GM23338 (cell line): ENCODE measurements around the gene SPAG16. TPM values are rescaled to one million over a fixed set of nuclear protein-coding genes. Genes with fewer than 3 reads are reported as not detected.
A peak's percentile ranks its signal among the peaks of the same experiment; 100 is the strongest.

ENCODE experiments used
- ATAC-seq: fragments of 200-7000 bp; cut with Tn5 transposase; 3 replicates; pipeline ENCODE4 v1.9.1; 2020
- DNase-seq: peaks from one replicate; pipeline ENCODE4 v3.0.0-alpha.2; 2015; ENCODE audit warnings: low spot score
- H2AFZ ChIP-seq: fragments of 200-600 bp; sonication (generic); 2 replicates; pipeline ENCODE4 v1.8.0; 2016; ENCODE audit warnings: antibody characterized with exemption, mild to moderate bottlenecking, moderate library complexity
- H3F3A ChIP-seq: fragments of 200-600 bp; sonication (generic); replicated peaks from 2 replicates; pipeline ENCODE4 v1.8.0; 2017; ENCODE audit warnings: antibody characterized with exemption, mixed run types, low read depth
- H3K27ac ChIP-seq: fragments of 200-600 bp; sonication (generic); 2 replicates; pipeline ENCODE4 v1.6.1; 2016; ENCODE audit warnings: low read depth
- H3K27me3 ChIP-seq: fragments of 200-600 bp; sonication (generic); 2 replicates; pipeline ENCODE4 v1.8.0; 2016; ENCODE audit warnings: mild to moderate bottlenecking, mixed run types, moderate library complexity; ENCODE audit not compliant: insufficient read depth
- H3K36me3 ChIP-seq: fragments of 200-600 bp; sonication (generic); 2 replicates; pipeline ENCODE4 v1.8.0; 2016; ENCODE audit warnings: mild to moderate bottlenecking; ENCODE audit not compliant: insufficient read depth
- H3K4me1 ChIP-seq: fragments of 200-600 bp; sonication (generic); 2 replicates; pipeline ENCODE4 v1.8.0; 2016; ENCODE audit warnings: mild to moderate bottlenecking, moderate library complexity; ENCODE audit not compliant: insufficient read depth
- H3K4me2 ChIP-seq: fragments of 200-600 bp; sonication (generic); 2 replicates; pipeline ENCODE4 v1.7.1; 2017; ENCODE audit warnings: mixed run types
- H3K4me3 ChIP-seq: fragments of 200-600 bp; sonication (generic); 2 replicates; pipeline ENCODE4 v1.6.1; 2016; ENCODE audit warnings: mixed run types
- H3K79me2 ChIP-seq: fragments of 200-600 bp; sonication (generic); replicated peaks from 2 replicates; pipeline ENCODE4 v1.8.0; 2017; ENCODE audit warnings: mild to moderate bottlenecking; ENCODE audit not compliant: insufficient read depth
- H3K9me2 ChIP-seq: fragments of 200-600 bp; sonication (generic); 2 replicates; pipeline ENCODE4 v1.8.0; 2017; ENCODE audit not compliant: insufficient read depth
- H4K20me1 ChIP-seq: fragments of 200-600 bp; sonication (generic); replicated peaks from 2 replicates; pipeline ENCODE4 v1.8.0; 2017; ENCODE audit warnings: mild to moderate bottlenecking; ENCODE audit not compliant: insufficient read depth
- H3K27ac Mint-ChIP-seq: 2 replicates; pipeline ENCODE4 v1.8.0; 2020; ENCODE audit warnings: inconsistent platforms, mild to moderate bottlenecking, moderate library complexity, mixed read lengths
- H3K27me3 Mint-ChIP-seq: 3 replicates; pipeline ENCODE4 v1.8.0; 2022; ENCODE audit warnings: low read depth, mild to moderate bottlenecking, moderate library complexity, mixed read lengths, inconsistent platforms; ENCODE audit not compliant: insufficient read depth, poor library complexity
- H3K36me3 Mint-ChIP-seq: 3 replicates; pipeline ENCODE4 v1.8.0; 2021; ENCODE audit warnings: low read depth, mild to moderate bottlenecking, inconsistent platforms, moderate library complexity, mixed read lengths
- H3K4me1 Mint-ChIP-seq: 3 replicates; pipeline ENCODE4 v1.8.0; 2020; ENCODE audit warnings: mild to moderate bottlenecking, inconsistent platforms, mixed read lengths
- H3K4me3 Mint-ChIP-seq: 3 replicates; pipeline ENCODE4 v1.8.0; 2021; ENCODE audit warnings: moderate library complexity, mild to moderate bottlenecking, inconsistent platforms, mixed read lengths
- H3K9me3 Mint-ChIP-seq: 3 replicates; pipeline ENCODE4 v1.8.0; 2020; ENCODE audit warnings: moderate library complexity, mild to moderate bottlenecking, inconsistent platforms, mixed read lengths
- CREB1 ChIP-seq: fragments of 250-450 bp; sonication (Bioruptor Pico); IDR thresholded peaks from 2 replicates; pipeline ENCODE4 v1.5.0; 2020; ENCODE audit warnings: low read depth, mild to moderate bottlenecking, moderate library complexity
- EZH2 ChIP-seq: fragments of 200-600 bp; sonication (generic); IDR thresholded peaks from one replicate; pipeline ENCODE4 v1.8.0; 2017; ENCODE audit warnings: antibody characterized with exemption, mild to moderate bottlenecking, low read depth; ENCODE audit not compliant: unreplicated experiment
- EZH2phosphoT487 ChIP-seq: fragments of 200-600 bp; sonication (generic); IDR thresholded peaks from one replicate; pipeline ENCODE4 v1.8.1; 2018; ENCODE audit warnings: antibody characterized with exemption; ENCODE audit not compliant: unreplicated experiment
- JUNB ChIP-seq: IDR thresholded peaks from one replicate; pipeline ENCODE4 v1.6.1; 2016; ENCODE audit warnings: antibody characterized with exemption; ENCODE audit not compliant: unreplicated experiment
- NANOG ChIP-seq: IDR thresholded peaks from 2 replicates; pipeline ENCODE4 v1.6.1; 2016; ENCODE audit warnings: antibody characterized with exemption, borderline replicate concordance
- POLR2AphosphoS5 ChIP-seq: IDR thresholded peaks from 2 replicates; pipeline ENCODE4 v1.6.1; 2016; ENCODE audit warnings: antibody characterized with exemption, low read depth
- ZNF114 ChIP-seq: fragments of 250-450 bp; sonication (Bioruptor Pico); IDR thresholded peaks from 2 replicates; pipeline ENCODE4 v1.5.0; 2020; ENCODE audit warnings: mild to moderate bottlenecking, moderate library complexity
- ZNF331 ChIP-seq: fragments of 250-450 bp; sonication (Bioruptor Pico); IDR thresholded peaks from 2 replicates; pipeline ENCODE4 v1.5.0; 2020; ENCODE audit warnings: low read depth, mild to moderate bottlenecking, moderate library complexity
- polyA plus RNA-seq: library from polyadenylated mRNA; unstranded; fragments of >200 nt; fragmentation: Nextera tagmentation; extraction: Ambion mirVana; gene quantifications from 2 replicates; pipeline ENCODE4 v1.2.1, GENCODE V29; 2016
- total RNA-seq: library from RNA; depleted of rRNA; stranded (reverse); fragments of >200 nt; shearing (Covaris generic); gene quantifications from 2 replicates; pipeline ENCODE4 v1.2.3, GENCODE V29; 2014
- TF ChIP-seq, protein P1 (sequence below): IDR thresholded peaks from 2 replicates; pipeline ENCODE4 v1.6.1; 2016; ENCODE audit warnings: antibody characterized with exemption
- TF ChIP-seq, protein P2 (sequence below), 2 experiments: fragments of 200-600 bp in 1 of 2; sonication (generic) in 1 of 2; conservative IDR thresholded peaks; 2 replicates each; pipeline versions ENCODE4 v1.5.1 to v1.6.1; 2016 to 2017; ENCODE audit warnings: antibody characterized with exemption in 2 of 2, low read depth in 2 of 2, mild to moderate bottlenecking in 2 of 2, moderate library complexity in 1 of 2
- TF ChIP-seq, protein P3 (sequence below): fragments of 250-450 bp; sonication (Bioruptor Pico); IDR thresholded peaks from 2 replicates; pipeline ENCODE4 v1.5.0; 2020; ENCODE audit warnings: mild to moderate bottlenecking, moderate library complexity
- TF ChIP-seq, protein P4 (sequence below): IDR thresholded peaks from one replicate; pipeline ENCODE4 v1.6.1; 2018; ENCODE audit warnings: antibody characterized with exemption; ENCODE audit not compliant: unreplicated experiment

The SPAG16 gene
- total and polyA plus RNA-seq, 2 experiments from 2014 or later, result 19.7 to 47.8 TPM

DNA sequence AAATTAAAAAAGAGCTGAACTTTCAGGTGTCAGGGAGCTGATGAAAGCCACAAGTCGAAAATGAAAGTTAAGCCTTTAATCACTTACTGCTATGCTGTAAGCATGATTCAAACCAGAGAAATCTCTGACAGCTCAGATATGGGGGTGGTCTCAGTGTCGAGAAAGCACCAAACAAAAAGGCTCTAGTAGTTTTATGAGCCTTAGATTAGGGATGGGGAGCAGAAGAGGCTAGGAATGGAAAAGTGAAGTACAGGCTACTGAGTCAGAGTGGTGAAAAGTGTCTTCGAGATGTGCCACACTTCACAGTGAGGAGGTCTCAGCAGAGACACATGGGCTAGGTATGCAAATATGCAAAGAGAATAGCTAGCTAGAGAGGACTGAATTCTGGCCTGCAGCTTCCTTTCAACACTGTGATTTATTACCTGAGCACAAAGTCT lies 482.2 kb downstream of the SPAG16 start:
- no peaks in the 10 kb centered on the region for H3K36me3 ChIP-seq
- peak overlapping the region; percentile 67; the same call in 1 of the 2 replicates for H2AFZ ChIP-seq
- Mint-ChIP-seq H3K4me1 (peaks cover 3% of the 10 kb centered on the region; the same call in 2 of the 3 replicates), H3K36me3 (no peaks in the 10 kb centered on the region), H3K27ac (no peak overlapping the region), H3K4me3 (no peak overlapping the region), H3K9me3 (no peaks in the 10 kb centered on the region), H3K27me3 (no peaks in the 10 kb centered on the region)
- H3K9me2 ChIP-seq, result no peaks in the 10 kb centered on the region
- no peak overlapping the region for H3K4me2 ChIP-seq
- DNase-seq, result no peak
- no peaks in the 10 kb centered on the region for H3K4me1 ChIP-seq
- no peaks in the 10 kb centered on the region for H4K20me1 ChIP-seq
- H3K27ac ChIP-seq, result no peak overlapping the region
- no peaks in the 10 kb centered on the region for H3K79me2 ChIP-seq
- TF ChIP-seq POLR2AphosphoS5, result no peak
- no peak for TF ChIP-seq NANOG
- TF ChIP-seq, protein P1, sequence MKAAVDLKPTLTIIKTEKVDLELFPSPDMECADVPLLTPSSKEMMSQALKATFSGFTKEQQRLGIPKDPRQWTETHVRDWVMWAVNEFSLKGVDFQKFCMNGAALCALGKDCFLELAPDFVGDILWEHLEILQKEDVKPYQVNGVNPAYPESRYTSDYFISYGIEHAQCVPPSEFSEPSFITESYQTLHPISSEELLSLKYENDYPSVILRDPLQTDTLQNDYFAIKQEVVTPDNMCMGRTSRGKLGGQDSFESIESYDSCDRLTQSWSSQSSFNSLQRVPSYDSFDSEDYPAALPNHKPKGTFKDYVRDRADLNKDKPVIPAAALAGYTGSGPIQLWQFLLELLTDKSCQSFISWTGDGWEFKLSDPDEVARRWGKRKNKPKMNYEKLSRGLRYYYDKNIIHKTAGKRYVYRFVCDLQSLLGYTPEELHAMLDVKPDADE, result no peak
- TF ChIP-seq CREB1 (CRISPR knock-in tag), result no peak
- TF ChIP-seq JUNB, result no peak
- TF ChIP-seq, protein P2, sequence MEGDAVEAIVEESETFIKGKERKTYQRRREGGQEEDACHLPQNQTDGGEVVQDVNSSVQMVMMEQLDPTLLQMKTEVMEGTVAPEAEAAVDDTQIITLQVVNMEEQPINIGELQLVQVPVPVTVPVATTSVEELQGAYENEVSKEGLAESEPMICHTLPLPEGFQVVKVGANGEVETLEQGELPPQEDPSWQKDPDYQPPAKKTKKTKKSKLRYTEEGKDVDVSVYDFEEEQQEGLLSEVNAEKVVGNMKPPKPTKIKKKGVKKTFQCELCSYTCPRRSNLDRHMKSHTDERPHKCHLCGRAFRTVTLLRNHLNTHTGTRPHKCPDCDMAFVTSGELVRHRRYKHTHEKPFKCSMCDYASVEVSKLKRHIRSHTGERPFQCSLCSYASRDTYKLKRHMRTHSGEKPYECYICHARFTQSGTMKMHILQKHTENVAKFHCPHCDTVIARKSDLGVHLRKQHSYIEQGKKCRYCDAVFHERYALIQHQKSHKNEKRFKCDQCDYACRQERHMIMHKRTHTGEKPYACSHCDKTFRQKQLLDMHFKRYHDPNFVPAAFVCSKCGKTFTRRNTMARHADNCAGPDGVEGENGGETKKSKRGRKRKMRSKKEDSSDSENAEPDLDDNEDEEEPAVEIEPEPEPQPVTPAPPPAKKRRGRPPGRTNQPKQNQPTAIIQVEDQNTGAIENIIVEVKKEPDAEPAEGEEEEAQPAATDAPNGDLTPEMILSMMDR (conservative IDR thresholded peaks at IDR 0.05; ENCODE audit: low read depth in 2 of 2), result no peak
- TF ChIP-seq, protein P3, sequence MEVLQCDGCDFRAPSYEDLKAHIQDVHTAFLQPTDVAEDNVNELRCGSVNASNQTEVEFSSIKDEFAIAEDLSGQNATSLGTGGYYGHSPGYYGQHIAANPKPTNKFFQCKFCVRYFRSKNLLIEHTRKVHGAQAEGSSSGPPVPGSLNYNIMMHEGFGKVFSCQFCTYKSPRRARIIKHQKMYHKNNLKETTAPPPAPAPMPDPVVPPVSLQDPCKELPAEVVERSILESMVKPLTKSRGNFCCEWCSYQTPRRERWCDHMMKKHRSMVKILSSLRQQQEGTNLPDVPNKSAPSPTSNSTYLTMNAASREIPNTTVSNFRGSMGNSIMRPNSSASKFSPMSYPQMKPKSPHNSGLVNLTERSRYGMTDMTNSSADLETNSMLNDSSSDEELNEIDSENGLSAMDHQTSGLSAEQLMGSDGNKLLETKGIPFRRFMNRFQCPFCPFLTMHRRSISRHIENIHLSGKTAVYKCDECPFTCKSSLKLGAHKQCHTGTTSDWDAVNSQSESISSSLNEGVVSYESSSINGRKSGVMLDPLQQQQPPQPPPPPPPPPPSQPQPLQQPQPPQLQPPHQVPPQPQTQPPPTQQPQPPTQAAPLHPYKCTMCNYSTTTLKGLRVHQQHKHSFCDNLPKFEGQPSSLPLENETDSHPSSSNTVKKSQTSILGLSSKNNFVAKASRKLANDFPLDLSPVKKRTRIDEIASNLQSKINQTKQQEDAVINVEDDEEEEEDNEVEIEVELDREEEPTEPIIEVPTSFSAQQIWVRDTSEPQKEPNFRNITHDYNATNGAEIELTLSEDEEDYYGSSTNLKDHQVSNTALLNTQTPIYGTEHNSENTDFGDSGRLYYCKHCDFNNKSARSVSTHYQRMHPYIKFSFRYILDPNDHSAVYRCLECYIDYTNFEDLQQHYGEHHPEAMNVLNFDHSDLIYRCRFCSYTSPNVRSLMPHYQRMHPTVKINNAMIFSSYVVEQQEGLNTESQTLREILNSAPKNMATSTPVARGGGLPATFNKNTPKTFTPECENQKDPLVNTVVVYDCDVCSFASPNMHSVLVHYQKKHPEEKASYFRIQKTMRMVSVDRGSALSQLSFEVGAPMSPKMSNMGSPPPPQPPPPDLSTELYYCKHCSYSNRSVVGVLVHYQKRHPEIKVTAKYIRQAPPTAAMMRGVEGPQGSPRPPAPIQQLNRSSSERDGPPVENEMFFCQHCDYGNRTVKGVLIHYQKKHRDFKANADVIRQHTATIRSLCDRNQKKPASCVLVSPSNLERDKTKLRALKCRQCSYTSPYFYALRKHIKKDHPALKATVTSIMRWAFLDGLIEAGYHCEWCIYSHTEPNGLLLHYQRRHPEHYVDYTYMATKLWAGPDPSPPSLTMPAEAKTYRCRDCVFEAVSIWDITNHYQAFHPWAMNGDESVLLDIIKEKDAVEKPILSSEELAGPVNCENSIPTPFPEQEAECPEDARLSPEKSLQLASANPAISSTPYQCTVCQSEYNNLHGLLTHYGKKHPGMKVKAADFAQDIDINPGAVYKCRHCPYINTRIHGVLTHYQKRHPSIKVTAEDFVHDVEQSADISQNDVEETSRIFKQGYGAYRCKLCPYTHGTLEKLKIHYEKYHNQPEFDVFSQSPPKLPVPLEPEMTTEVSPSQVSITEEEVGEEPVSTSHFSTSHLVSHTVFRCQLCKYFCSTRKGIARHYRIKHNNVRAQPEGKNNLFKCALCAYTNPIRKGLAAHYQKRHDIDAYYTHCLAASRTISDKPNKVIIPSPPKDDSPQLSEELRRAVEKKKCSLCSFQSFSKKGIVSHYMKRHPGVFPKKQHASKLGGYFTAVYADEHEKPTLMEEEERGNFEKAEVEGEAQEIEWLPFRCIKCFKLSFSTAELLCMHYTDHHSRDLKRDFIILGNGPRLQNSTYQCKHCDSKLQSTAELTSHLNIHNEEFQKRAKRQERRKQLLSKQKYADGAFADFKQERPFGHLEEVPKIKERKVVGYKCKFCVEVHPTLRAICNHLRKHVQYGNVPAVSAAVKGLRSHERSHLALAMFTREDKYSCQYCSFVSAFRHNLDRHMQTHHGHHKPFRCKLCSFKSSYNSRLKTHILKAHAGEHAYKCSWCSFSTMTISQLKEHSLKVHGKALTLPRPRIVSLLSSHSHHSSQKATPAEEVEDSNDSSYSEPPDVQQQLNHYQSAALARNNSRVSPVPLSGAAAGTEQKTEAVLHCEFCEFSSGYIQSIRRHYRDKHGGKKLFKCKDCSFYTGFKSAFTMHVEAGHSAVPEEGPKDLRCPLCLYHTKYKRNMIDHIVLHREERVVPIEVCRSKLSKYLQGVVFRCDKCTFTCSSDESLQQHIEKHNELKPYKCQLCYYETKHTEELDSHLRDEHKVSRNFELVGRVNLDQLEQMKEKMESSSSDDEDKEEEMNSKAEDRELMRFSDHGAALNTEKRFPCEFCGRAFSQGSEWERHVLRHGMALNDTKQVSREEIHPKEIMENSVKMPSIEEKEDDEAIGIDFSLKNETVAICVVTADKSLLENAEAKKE (CRISPR knock-in tag), result no peak
- TF ChIP-seq ZNF114 (CRISPR knock-in tag), result no peak
- TF ChIP-seq EZH2phosphoT487, result no peak
- TF ChIP-seq, protein P4, sequence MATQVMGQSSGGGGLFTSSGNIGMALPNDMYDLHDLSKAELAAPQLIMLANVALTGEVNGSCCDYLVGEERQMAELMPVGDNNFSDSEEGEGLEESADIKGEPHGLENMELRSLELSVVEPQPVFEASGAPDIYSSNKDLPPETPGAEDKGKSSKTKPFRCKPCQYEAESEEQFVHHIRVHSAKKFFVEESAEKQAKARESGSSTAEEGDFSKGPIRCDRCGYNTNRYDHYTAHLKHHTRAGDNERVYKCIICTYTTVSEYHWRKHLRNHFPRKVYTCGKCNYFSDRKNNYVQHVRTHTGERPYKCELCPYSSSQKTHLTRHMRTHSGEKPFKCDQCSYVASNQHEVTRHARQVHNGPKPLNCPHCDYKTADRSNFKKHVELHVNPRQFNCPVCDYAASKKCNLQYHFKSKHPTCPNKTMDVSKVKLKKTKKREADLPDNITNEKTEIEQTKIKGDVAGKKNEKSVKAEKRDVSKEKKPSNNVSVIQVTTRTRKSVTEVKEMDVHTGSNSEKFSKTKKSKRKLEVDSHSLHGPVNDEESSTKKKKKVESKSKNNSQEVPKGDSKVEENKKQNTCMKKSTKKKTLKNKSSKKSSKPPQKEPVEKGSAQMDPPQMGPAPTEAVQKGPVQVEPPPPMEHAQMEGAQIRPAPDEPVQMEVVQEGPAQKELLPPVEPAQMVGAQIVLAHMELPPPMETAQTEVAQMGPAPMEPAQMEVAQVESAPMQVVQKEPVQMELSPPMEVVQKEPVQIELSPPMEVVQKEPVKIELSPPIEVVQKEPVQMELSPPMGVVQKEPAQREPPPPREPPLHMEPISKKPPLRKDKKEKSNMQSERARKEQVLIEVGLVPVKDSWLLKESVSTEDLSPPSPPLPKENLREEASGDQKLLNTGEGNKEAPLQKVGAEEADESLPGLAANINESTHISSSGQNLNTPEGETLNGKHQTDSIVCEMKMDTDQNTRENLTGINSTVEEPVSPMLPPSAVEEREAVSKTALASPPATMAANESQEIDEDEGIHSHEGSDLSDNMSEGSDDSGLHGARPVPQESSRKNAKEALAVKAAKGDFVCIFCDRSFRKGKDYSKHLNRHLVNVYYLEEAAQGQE, result no peak
- TF ChIP-seq ZNF331, result no peak
- TF ChIP-seq EZH2, result no peak
- no peaks in the 10 kb centered on the region for H3F3A ChIP-seq
- ATAC-seq, result no peak
- no peaks in the 10 kb centered on the region for H3K27me3 ChIP-seq
- H3K4me3 ChIP-seq, result no peak overlapping the region
